GM19239 (cell line): ENCODE measurements around the gene MMP28.

Source experiments
- DNase-seq: peaks from one replicate; pipeline ENCODE4 v3.0.0; 2011; ENCODE audit warnings: low spot score; ENCODE audit not compliant: insufficient read length
- FAIRE-seq: peaks from 2 replicates; lab custom pipeline; 2011; peaks lifted over from hg19 to GRCh38; lab: Jason Lieb, UNC

The MMP28 gene

DNA sequence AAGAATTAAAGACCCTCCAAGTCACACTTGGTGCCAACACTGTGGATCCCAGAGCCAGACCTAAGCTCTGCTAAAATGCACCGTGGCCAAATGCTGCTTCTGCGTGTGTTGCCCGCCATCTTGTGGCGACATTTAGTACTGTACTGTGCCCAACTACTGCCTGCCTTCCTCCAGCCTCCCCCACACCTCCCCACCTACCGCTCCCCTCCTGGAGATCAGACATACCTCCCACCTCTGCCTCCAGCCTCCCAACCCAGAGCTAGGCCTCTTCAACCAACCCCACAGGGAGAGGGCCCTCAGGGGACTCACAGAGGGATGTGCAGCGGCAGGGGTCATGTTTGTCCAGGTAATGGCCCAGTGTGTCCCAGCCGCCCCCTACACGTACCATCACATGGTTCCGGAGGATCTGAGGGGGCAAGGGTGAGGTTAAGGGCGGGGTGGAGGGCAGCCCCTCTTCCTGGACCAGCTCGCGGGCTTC is 47.9 kb downstream of the MMP28 start:
- FAIRE-seq (no peak), DNase-seq (peak; percentile 95)

DNA sequence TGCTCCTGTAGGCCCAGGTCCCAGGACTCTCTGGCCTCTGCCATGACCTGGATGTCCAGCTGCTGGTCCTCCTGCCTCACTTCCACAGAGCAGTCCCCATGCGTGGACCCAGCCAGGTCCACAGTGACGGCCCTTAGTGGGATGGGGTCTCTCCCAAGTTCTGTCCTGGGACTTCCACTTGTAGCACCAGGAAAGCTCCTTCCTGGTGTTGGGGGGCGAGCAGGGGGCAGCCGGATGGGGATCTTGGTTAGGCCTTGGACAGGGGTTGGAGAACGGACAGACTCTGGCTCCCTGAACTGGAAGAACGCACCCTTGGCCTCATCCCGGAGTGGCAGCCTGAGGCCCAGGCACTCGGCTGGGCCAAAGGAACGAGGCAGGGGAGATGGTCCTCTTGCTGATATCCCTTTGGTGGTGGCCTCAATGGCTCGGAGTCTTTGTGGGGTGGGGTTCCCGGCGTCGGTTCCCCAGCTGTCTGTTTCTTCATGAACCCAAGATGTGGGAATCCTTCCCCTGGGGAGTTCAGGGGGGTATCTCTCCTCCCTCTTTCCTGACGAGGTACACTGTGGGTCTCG is 49.6 kb downstream of the MMP28 start:
- DNase-seq (no peak), FAIRE-seq (no peak)

DNA sequence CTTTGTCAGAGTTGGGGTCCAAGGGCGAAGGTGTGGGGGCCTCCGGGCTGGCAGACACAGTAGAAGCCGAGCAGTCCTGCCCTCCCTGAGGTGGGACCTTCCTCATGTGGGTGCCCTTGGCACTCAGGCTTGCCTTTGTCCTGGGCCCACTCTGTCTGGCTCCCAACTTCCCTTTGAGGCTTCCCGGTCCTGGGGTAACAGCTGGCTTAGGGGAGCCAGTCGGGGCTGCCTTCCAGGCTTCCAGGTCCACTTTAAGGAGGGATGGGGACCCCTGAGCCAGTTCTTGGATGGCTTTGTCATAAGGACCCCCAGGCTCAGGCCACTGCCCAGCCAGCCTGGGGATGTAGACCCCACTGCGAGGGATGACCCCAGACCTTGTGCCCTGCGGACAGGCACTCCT is 50.2 kb downstream of the MMP28 start:
- FAIRE-seq (no peak), DNase-seq (no peak)

DNA sequence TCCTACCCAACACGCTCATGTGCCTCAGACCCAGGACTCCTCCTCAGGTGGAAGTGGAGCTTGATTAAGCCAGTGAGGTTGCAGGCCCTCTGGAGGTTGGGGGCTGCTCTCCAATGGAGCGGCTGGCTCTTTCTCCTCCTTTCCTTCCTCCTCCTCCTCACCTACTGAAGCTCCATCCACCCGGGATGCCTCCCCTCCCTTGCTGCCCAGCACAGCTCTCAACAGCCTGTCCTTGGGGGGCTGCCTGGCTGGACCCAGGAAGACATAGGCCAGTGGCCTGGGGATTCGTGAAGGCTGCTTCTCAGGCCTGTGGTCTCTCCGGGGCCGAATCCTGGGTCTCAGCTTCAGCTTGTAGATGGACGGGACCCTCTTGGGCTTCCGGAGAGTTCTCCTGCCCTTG is 50.6 kb downstream of the MMP28 start:
- FAIRE-seq: no peak
- no peak for DNase-seq

DNA sequence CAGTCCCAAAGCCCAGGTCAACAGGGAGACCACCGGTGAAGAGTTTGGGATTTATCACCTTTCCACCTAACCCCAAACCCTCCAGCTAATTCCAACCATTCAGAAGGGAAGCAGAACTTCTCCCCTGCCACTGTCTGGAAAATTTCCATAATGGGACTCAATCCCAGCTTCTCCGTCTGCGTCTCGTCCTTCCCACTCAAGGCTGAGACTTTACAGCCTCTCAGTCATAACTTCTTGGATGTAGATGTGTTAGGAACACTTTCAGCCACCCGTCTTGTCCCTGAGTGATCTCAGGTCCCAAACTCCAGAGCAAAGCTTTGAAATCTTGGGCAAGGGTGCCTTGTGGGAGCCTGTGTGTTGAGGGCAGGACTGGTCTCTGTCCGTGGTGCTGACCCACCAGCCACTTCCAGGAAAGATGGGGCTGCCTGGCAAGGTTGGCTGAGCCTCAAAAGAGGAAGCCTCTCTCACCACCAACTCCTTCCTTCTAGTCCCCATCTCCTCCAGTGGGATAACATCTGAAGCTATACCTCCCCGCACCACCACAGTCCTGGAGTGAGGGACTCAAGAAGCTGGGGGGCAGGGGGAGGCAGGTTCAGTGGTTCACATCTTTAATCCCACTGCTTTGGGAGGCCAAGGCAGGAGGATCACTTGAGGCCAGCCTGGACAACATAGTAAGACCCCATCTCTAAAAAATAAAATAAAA is 51.7 kb downstream of the MMP28 start:
- no peak for FAIRE-seq
- DNase-seq: peak; percentile 53

DNA sequence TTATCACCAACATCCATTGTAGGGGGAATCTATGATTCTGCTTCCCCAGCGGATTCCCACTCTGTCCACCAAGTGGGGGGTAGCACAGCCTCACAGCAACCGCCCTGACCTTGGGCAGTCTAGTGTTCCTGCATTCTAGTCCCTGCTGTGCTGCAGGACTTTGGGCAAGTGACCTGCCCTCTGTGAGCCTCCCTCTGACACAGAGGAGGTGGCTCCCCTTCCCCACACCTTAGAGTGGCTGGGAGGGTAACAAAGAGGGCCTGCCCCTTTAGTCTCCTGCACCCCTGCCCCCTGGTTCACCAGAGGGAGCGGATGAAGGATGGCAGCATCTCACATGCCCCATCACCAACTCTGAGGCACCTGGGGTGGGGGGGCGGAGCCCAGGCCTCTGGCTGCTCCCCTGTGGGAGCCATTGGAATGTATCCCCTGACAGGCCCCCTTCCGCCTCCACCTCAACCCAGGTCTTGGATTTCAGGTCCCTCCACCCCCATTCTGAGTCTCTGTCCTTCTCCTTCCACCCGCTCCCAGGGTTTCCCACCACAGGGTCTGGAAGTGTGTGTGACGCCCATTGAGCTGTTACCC is 52.5 kb downstream of the MMP28 start:
- DNase-seq (no peak), FAIRE-seq (no peak)

DNA sequence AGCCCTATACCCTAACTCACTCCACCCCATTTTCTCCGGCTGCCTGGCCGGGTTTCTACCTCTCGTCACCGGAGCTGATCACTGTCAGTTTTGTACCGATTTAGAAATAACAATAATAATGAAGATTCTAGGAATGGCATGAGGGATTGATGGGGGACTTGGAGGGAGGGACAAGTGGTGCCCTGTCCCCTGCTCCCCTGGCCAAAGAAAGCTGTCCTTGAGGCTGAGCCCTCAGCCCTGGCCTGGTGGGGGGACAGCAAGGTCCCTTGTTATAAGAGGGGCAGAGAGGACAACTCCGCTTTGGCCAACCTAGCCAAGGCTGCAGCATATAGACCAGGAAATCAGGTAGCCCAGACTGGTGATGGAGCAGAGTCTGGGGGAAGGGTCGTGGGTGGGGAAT is 52.9 kb downstream of the MMP28 start:
- FAIRE-seq (no peak), DNase-seq (no peak)

DNA sequence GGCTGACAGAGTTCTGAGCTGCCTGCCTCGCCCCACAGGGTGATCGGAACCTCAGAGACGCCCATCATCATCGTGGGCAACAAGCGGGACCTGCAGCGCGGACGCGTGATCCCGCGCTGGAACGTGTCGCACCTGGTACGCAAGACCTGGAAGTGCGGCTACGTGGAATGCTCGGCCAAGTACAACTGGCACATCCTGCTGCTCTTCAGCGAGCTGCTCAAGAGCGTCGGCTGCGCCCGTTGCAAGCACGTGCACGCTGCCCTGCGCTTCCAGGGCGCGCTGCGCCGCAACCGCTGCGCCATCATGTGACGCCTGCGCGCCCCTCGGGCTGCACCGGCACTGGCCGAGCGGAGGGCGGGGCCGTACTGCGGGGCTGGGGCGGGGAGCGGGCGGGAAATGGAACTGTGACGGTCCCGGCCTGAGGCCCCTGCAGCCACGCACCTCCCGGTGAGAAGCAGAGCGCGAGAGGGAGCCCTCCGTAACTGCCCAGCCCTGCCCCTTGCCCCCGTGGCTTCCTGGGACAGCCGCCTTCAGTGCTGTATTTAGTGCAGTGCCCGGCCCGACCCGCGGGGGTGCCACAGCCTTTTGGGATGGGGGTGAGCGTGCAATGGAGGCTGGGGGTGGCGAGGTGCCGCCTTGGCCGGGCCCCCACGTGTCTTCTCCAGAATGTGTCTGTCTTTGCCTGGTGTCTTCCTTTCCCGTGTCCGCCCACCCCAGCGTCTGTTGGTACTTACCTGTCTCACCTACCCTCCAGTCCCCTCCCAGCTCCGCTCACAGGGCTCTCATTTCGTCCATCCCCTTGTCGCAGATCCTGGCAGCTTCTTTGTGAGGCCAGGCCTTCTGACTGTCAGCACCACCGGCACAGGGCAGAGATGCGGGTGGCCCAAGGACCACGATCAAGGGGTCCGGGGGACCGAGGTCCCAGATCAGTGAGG is 54.2 kb downstream of the MMP28 start:
- FAIRE-seq: no peak
- no peak for DNase-seq

DNA sequence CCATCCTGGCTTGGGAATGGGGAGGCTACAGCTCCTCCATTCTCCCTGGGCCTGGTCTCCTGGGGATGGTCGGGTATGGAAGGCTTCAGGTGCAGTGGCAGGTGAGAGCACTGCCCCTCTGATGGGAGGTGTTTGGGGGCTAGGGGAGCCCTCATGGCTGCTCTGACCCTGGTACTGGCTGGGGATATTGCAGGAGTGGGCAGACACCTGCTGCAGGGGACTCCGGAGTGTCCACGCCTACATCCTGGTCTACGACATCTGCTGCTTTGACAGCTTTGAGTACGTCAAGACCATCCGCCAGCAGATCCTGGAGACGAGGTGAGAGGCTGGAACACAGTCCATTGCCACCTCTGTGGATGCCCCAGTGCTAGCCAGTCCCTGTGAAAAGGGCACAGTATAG is 55.2 kb downstream of the MMP28 start:
- DNase-seq: no peak
- no peak for FAIRE-seq

DNA sequence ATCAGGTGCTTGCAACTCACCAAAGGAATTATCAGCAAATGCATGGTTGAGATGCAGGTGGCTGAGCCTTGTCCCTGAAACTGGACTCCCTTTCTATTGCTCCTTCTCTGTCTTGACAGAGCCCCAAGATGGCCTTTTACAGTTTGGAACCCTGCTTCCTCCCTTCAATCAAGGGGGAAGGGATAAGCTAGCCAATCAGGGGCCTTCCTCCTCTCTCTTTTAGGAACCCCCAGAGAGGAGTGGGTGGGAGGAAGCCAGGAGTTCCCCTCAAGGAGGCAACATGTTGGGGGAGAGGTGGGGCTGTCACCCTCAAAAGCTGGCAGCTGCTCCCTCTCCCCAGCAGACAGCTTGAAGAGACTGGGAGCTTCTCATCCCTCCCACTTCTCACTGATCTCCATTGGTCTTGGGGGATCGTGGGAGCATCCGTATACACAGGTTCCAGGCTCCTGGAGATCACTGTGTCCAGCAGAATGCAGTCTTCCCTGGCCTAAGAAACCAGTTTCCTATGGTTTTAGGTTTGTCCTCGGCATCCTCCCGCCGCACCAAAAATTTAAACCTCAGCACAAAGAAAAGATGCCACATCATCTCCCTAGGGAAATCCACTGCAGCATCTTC is 56.8 kb downstream of the MMP28 start:
- FAIRE-seq: no peak
- DNase-seq: no peak

DNA sequence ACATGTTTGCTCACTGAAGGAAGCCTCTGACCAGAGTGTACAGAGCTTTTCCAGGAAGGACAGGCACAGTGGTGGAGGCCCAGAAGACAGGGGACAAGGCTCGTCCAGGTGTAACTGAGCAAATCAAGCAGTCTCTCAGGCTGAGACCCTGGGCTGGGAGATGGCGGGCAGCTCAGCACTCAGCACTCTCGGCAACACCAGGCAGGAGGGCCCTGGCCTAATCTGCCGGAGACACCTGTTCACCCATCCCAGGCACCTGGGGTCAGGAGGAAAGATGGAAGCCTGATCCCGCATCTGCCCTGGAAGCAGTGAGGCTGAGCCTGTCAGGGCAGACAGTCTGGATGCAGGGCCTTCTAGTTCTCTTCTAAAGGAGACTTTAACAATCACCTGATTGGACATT is 59.2 kb downstream of the MMP28 start:
- DNase-seq: no peak
- FAIRE-seq: no peak

DNA sequence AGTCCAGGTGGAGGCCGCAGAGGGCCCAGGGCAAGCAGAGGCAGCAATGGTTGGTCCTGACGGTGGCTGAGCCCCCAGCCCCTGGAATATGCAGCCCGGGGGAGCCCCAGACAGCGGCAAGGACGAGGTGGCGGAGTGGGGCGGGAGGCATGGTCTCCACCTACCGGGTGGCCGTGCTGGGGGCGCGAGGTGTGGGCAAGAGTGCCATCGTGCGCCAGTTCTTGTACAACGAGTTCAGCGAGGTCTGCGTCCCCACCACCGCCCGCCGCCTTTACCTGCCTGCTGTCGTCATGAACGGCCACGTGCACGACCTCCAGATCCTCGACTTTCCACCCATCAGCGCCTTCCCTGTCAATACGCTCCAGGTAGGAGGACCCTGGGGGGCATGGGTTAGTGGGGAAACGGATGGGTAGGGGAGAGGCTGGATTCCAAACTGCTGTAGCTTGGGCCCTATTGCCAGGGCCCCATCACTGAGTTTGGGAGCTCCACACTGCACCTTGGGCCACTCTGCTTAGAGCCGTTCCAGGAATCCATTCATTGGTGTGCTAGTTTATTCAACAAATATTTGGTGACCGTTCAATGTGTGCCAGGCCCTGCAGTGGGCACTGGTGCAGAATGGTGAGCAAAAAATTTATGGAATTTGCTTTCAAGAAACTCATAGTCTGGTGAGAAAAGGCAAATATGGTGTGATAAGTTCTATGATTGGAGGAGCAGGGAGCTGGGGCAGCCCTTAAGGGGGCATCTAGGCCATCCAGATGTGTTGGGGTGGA is 60.2 kb downstream of the MMP28 start:
- FAIRE-seq: no peak
- DNase-seq: no peak

DNA sequence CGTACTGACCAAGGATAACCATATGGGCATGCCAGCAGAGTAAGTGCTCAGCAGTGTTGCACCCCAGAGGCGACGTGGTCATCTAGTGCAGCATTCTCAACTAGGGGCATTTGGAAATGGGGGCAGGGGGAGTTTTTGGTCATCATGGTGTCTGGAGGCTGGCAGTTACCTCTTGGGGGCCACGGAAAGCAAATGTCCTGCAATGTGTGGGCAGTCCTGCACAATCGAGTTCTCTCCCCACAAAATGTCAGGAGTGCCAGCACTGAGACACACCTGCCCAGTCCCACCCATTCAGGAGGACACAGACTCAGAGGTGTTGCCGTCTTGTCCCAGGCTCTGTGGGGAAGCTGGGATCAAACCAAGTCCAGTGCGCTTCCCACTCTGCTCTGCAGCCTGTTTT is 61.0 kb downstream of the MMP28 start:
- DNase-seq (no peak), FAIRE-seq (no peak)

DNA sequence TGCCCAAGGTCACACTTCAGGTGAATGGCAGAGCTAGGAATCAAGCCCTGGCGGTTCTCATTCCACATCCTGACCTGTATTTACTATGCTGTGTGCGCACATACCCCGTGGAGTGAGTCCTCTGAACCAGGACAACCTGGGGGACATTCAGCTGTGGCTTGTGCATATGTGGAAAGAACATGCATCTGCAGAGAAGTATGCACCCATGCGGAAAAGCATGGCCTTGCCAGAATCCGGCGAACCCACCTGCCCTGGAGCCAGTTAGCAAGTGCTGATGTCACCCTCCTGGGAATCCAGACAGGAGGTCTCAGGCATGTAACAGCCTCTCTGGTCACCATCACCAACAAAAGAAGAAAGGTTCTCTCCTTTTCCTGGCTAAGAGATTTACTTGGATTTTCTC is 62.1 kb downstream of the MMP28 start:
- no peak for FAIRE-seq
- no peak for DNase-seq

DNA sequence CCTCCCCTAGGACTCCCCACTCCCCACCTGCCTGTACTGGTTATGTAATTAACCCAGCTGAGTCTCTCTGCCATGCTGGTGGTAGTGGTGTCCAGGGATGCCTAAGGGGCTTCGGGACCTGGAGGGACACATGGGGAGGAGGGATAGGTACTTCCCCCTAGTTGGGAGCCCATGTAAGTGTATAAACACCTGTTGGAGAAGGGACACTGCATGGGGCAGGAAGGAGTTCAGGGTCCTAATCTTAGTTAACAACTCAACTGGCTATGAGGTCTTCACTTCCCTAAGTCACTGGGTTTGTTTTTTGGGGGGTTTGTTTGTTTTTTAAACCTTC is 62.7 kb downstream of the MMP28 start:
- FAIRE-seq (no peak), DNase-seq (no peak)

DNA sequence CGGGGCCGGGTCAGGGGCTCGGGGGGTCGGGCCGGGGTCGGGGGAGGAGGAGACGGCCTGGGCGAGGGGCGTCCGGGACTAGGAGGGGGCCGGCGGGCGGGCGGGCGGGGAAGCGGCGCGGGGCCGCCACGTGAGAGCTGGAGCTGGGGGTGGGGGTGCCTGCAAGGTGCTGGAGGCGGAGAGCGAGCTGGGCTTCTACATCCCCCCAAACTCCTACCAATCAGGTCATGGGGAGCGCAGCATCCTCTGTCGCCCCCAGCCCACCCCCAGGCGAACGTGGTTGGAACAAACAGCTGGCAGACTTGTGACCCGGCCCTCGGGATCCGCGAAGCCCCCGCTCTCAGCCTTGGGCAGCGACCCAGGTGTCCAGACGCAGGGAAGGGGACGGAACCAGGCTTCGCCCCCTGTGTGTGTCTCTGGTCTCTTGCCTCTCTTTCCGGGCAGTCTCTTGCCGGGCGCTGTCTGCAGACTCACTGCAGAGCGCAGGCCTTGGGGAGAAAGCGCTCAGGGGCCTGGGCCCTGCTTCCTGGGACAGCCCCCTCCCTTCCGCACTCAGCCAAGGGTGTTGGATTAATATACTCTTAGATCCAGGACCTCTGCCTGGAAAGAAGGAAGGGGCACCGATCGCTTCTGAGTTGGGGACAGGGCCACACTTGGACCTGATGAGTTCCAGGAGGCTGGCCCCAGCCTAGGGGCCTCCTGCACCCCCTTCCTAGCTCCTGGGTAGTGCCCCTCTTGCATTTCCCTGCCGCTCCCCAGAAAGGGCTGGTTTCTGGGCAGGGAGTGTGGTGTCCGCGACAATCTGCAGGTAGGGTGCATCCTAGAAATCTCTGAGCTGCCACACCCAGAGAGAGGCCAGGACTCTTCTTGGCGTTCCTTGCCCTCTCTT is 63.3 kb downstream of the MMP28 start:
- no peak for DNase-seq
- no peak for FAIRE-seq

DNA sequence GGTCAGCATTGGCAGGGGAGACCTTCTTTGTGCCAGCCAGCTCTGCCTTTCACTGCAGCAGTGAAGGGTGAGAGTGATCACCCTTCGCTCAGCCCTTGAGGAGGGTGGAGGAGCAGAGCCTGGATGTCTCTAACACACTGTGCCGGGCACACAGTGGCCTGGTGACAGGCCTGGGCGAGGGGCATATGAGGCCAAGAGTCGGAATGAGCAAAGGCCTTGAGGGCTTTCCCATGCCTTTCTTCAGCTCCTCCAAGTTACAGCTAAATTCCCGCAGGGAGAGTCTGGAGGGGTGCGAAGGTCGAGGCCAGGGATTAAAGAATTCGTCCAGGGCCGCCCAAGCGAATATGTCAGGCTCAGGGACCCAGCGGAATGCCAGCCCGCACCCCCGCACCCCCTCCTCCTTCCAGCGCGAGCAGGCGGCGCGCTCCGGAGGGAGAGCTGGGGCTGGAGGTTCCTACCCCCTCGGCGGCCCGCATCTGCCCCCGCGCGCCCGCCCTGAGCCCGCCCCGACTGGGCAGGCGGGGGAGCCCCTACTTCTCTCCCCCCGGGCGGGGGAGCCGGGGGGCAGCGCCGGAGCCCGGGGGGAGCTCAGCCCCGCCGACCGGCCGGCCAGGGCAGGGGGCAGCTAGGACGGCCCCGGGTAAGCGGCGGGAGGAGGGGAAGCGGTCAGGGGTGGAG is 64.1 kb downstream of the MMP28 start, which contains the start of gene RASL10B:
Gene RASL10B, plus strand, starts transcription at position 401 of the 678 bp plus-strand sequence. CDS start 3,546 bp downstream, outside the sequence.
- DNase-seq (no peak), FAIRE-seq (no peak)

DNA sequence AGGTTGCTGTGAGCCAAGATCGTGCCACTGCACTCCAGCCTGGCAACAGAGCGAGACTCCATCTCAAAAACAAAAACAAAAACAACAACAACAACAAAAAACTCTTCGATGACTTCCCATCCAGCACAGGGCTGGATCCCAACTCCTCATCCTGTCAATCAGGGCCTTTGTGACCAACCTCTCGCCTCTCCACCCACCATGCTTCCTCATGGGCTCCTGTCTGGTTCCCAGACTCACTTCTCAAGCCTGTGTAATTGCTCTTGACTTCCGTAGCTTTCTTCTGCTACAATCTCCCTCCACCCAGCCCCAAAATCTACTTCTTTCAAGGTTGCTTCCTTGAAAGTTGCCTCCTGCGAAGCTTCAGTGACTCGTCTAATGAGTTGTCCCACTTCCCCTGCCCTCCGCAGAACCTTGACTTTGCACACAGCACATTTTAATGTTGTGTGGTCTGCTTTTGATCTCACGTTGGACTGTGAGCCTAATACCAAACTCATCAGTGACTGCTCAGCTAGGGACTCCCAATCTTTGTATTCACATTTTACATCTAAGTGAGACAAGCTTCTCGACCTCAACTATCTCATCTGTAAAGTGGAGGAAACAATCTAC is 64.9 kb downstream of the MMP28 start:
- FAIRE-seq: no peak
- no peak for DNase-seq
